GM18861 (cell line): ENCODE measurements around the gene FAM25A.
"Not testable (repeated sequence)": the region's sequence is repeated elsewhere in the genome, so short reads cannot be mapped to it uniquely, and the experiment has no call there.

Source experiments
- ATAC-seq: cut with Tn5 transposase; IDR thresholded peaks from one replicate; pipeline ENCODE4 v1.9.1; 2021; ENCODE audit not compliant: unreplicated experiment

The FAM25A gene

DNA sequence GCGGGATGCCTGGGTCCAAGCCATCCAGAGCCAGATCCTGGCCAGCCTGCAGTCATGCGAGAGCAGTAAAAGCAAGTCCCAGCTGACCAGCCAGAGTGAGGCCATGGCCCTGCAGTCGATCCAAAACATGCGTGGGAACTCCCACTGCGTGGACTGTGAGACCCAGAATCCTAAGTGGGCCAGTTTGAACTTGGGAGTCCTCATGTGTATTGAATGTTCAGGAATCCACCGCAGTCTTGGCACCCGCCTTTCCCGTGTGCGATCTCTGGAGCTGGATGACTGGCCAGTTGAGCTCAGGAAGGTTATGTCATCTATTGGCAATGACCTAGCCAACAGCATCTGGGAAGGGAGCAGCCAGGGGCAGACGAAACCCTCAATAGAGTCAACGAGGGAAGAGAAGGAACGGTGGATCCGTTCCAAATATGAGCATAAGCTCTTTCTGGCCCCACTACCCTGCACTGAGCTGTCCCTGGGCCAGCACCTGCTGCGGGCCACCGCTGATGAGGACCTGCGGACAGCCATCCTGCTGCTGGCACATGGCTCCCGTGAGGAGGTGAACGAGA is 10.9 kb upstream of the FAM25A start:
- ATAC-seq = not testable (repeated sequence)

GRCh38 chr10:87013528-87013927 is 6.6 kb upstream of the FAM25A start:
- not testable (repeated sequence) for ATAC-seq

- not testable (repeated sequence) for ATAC-seq
Observed at GRCh38 chr10:87014986-87015716, 4.9 kb upstream of the FAM25A start.

- not testable (repeated sequence) for ATAC-seq
Observed at GRCh38 chr10:87018127-87018526, 2.0 kb upstream of the FAM25A start.

- ATAC-seq = not testable (repeated sequence)
Observed at GRCh38 chr10:87019066-87019465, 1.0 kb upstream of the FAM25A start.

DNA sequence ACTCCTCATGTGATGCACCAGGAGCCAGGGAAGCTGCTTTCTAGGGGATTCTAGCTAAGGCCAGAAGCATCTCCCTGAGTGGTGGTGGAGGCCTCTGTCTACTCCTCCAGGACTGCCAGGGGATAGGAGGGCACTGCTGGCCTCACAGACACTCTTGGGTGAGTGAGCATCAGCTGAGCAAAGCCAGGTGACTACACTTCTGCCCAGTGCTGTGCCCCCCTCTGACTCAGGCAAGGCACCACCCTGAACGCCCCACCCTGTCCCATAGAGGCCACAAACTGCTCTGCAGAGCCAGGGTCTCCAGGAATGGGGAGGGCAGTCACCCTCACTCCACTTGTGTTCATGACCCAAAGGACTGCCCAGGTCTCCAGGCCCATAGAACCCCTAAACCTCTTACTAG is 590 bp upstream of the FAM25A start:
- ATAC-seq = not testable (repeated sequence)

DNA sequence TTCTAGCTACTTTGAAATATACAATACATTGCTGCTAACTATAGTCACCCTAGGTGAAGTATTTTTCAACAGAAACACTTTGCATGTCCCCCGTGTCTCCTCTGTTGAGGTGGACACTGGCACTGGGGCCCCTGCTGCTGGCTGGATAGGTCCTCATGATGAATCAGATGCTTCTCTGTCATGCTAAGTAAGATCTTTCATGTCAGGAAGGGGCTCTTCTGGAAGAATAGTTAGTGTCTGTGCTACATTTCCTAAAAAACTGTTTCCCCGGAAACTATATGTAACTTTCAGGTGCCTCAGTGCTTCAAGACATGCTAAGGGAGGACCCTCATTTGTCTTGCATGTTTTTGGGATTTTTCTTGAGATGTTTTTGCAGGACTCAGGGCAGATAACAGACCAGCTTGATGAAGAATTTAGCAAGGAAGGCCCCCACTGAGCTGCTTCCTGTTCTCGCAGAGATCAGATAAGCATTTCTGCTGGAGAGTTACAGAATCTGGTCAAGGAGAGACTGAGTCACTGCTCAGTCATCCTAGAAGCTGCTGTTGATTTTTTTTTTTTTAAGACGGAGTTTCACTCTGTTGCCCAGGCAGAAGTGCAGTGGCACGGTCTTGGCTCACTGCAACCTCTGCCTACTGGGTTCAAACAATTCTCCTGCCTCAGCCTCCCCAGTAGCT is 5.3 kb downstream of the FAM25A start:
- ATAC-seq = not testable (repeated sequence)

GRCh38 chr10:87026747-87027508 is 6.8 kb downstream of the FAM25A start:
- ATAC-seq = not testable (repeated sequence)

DNA sequence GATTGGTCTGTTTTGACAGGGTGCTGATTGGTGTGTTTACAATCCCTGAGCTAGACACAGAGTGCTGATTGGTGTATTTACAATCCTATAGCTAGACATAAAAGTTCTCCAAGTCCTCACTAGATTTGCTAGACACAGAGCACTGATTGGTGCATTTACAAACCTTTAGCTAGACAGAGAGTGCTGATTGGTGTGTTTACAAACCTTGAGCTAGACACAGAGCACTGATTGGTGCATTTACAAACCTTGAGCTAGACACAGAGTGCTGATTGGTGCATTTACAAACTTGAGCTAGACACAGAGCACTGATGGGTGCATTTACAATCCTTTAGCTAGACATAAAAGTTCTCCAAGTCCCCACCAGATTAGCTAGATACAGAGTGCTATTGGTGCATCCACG is 10.3 kb downstream of the FAM25A start:
- ATAC-seq = not testable (repeated sequence)

DNA sequence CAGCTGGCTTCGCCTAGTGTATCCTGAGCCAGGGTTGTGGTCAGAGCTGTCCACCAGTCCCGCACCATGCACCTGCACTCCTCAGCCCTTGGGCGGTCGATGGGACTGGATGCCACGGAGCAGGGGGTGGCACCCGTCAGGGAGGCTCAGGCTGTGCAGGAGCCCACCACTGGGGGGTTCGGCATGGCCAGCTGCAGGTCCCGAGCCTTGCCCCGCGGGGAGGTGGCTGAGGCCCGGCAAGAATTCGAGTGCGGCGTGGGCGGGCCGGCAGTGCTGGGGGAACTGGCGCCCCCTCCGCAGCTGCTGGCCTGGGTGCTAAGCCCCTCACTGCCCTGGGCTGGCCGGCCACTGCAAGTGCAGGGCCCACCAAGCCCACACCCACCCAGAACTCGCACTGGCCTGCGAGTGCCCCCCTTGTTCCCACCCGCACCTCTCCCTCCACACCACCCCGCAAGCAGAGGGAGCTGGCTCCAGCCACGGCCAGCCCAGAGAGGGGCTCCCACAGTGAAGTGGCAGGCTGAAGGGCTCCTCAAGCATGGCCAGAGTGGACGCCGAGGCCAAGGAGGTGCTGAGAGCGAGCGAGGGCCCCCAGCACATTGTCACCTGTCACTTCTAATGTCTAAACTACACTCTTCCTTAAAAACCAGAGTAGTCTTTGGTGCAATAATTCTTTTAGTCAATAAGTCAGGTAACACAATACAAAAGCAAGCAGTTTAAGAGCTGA is 11.0 kb downstream of the FAM25A start:
- ATAC-seq = no peak

DNA sequence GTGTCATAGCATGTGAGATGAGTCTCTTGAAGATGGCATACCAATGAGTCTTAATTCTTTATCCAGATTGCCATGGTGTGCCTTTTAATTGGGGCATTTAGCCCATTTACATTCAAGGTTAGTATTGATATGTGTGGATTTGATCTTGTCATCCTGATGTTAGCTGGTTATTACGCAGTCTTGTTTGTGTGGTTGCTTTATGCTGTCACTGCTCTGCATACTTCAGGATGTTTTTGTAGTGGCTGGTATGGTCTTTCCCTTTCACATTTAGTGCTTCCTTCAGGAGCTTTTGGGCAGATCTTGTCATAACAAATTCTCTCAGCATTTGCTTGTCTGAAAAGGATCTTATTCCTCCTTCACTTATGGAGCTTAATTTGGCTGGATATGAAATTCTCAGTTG is 16.5 kb downstream of the FAM25A start:
- ATAC-seq = no peak

GRCh38 chr10:87038286-87038717 is 18.2 kb downstream of the FAM25A start:
- ATAC-seq = no peak

DNA sequence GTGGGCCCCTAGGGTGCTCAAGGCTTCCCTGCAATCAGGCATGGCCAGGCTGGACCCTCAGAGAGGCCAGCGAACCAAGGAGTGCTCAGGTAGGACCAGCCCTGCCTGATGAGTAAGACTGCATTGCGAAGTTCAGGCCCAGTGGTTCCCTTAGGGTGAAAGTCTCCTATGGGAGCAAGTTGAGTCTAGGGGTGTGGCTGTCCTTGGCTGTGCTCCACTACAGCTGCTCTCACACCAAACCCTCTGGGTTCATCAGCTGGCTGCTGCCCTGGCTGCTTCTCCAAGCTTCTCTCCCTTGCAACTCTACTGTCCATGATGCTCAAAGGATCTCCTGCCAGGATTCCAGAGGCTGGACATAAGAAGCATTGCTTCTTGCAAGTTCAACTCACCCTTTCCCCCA is 18.7 kb downstream of the FAM25A start:
- ATAC-seq = no peak

DNA sequence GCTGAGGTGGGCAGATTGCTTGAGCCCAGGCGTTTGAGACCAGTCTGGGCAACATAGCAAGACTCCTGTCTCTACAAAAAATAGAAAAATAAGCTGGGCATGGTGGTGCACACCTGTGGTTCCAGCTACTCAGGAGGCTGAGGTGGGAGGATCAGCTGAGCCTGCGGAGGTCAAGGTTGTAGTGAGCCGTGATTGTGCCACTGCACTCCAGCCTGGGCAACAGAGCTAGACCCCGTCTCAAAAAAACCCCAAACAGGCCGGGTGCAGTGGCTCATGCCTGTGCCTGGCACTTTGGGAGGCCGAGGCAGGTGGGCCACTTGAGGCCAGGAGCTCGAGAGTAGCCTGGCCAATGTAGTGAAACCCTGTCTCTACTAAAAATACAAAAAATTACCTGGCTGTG is 23.5 kb downstream of the FAM25A start:
- not testable (repeated sequence) for ATAC-seq

- ATAC-seq = no peak
Observed at GRCh38 chr10:87045434-87045938, 25.4 kb downstream of the FAM25A start.

- ATAC-seq = no peak
Observed at GRCh38 chr10:87053111-87053510, 33.0 kb downstream of the FAM25A start.

DNA sequence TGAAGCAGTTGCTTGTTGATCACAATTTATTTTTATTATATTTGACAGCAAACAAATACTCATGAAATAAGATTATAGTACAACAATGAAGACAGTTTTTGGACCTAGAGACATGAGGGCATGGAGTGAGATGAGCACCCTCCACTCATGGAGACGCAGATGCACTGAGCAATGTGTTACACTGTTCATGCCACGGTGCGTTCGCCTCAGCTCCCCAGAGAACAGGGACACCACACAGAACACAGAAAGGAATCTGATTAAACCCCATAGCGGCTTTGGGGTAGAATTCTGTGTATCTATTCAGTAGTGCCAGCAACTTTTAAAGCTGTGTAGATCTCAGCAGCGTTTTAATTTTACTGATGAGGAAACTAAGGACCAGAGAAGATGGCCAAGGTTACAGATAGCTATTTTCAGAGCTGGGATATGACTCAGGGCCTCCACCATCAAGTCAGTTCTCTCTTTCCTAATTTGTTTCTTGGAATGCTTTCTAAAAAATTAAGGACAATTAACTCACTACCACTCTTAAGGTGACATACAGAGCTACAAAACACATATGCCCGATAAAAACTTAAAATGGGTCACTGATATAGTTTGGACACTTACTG is 33.6 kb downstream of the FAM25A start:
- no peak for ATAC-seq

- ATAC-seq = no peak
Observed at GRCh38 chr10:87054373-87055295, 34.5 kb downstream of the FAM25A start.

- no peak for ATAC-seq
Observed at GRCh38 chr10:87058171-87058570, 38.1 kb downstream of the FAM25A start.
